ENCODE measurements around the gene ATOSB.

ATOSB gene

GRCh38 chr9:35079426-35080341, 36.0 kb downstream of the ATOSB start, which contains the start of gene FANCG:
TSS of gene FANCG (minus strand) at chr9:35079942. CDS start at chr9:35079524, 418 bp downstream.
- DNase-seq, result peak; percentile 78

- DNase-seq, result no peak
Measured at GRCh38 chr9:35079041-35079425, 36.6 kb downstream of the ATOSB start.

- no peak for DNase-seq
Measured at GRCh38 chr9:35078066-35078465, 37.6 kb downstream of the ATOSB start.

GRCh38 chr9:35076848-35077247, 38.8 kb downstream of the ATOSB start:
- DNase-seq, result no peak

- no peak for DNase-seq
Measured at GRCh38 chr9:35075358-35075757, 40.3 kb downstream of the ATOSB start.

- DNase-seq, result no peak
Measured at GRCh38 chr9:35074791-35075190, 40.9 kb downstream of the ATOSB start.

- DNase-seq, result no peak
Measured at GRCh38 chr9:35074141-35074540, 41.5 kb downstream of the ATOSB start.

GRCh38 chr9:35073279-35073612, 42.4 kb downstream of the ATOSB start:
- no peak for DNase-seq

- DNase-seq, result peak; percentile 92
Measured at GRCh38 chr9:35072461-35073278, 43.0 kb downstream of the ATOSB start, which contains the start of gene VCP. TSS of gene VCP (minus strand) at chr9:35072625. CDS start at chr9:35072353, 272 bp downstream.

- DNase-seq, result peak; percentile 70
Measured at GRCh38 chr9:35071814-35072460, 43.7 kb downstream of the ATOSB start.

- DNase-seq, result no peak
Measured at GRCh38 chr9:35070823-35071813, 44.5 kb downstream of the ATOSB start.

GRCh38 chr9:35069020-35069419, 46.6 kb downstream of the ATOSB start:
- no peak for DNase-seq

- no peak for DNase-seq
Measured at GRCh38 chr9:35067056-35067455, 48.6 kb downstream of the ATOSB start.

GRCh38 chr9:35060548-35061207, 55.0 kb downstream of the ATOSB start:
- no peak for DNase-seq

GRCh38 chr9:35059438-35059837, 56.2 kb downstream of the ATOSB start:
- no peak for DNase-seq

- no peak for DNase-seq
Measured at GRCh38 chr9:35057271-35057620, 58.4 kb downstream of the ATOSB start.

- DNase-seq, result no peak
Measured at GRCh38 chr9:35056571-35057270, 58.9 kb downstream of the ATOSB start.

- no peak for DNase-seq
Measured at GRCh38 chr9:35054871-35055644, 60.6 kb downstream of the ATOSB start.

GRCh38 chr9:35054185-35054835, 61.4 kb downstream of the ATOSB start:
- no peak for DNase-seq

Data from stimulated activated CD4-positive, alpha-beta T cell treated with anti-CD3 and anti-CD28 coated beads, Interleukin-12 subunit alpha, Interleukin-12 subunit beta, amount 100 ng/mL, for 4 hours (primary cell).